Lung (tissue), 12 donors: Measurements from ENCODE around the gene SYNGR2. TPM values are rescaled to one million over a fixed set of nuclear protein-coding genes. Genes with fewer than 3 reads are reported as not detected.

ENCODE experiments used
- ATAC-seq: fragments of 200-7000 bp; cut with Tn5 transposase; one replicate; pipeline ENCODE4 v1.9.1; 2020; ENCODE audit warnings: moderate number of reproducible peaks; ENCODE audit not compliant: insufficient read depth, low FRiP score
- DNase-seq, 3 donors: peaks; one replicate each; pipeline ENCODE4 v3.0.0-alpha.2; 2013 to 2017
- H3K27ac ChIP-seq, 2 donors: one replicate each; pipeline ENCODE4 v1.5.1; 2013; ENCODE audit warnings: mild to moderate bottlenecking in 2 of 2, moderate library complexity in 2 of 2, control low read depth in 1 of 2, inconsistent platforms in 1 of 2, low read depth in 1 of 2, low read length in 1 of 2
- H3K27me3 ChIP-seq, 3 donors: one replicate each; pipeline ENCODE4 v1.5.1; 2013; ENCODE audit warnings: low read length in 2 of 3; ENCODE audit not compliant: control insufficient read depth in 3 of 3, insufficient read depth in 3 of 3
- H3K36me3 ChIP-seq, 4 donors: one replicate each; pipeline ENCODE4 v1.5.1; 2013; ENCODE audit warnings: low read length in 4 of 4, mild to moderate bottlenecking in 1 of 4, moderate library complexity in 1 of 4; ENCODE audit not compliant: control insufficient read depth in 4 of 4, insufficient read depth in 4 of 4
- H3K4me1 ChIP-seq, 5 donors: one replicate each; pipeline ENCODE4 v1.5.1; 2013; ENCODE audit warnings: low read length in 5 of 5, mild to moderate bottlenecking in 2 of 5, moderate library complexity in 1 of 5; ENCODE audit not compliant: control insufficient read depth in 5 of 5, insufficient read depth in 5 of 5
- H3K4me3 ChIP-seq: one replicate; pipeline ENCODE4 v1.5.1; 2013; ENCODE audit warnings: mild to moderate bottlenecking, control low read depth, moderate library complexity
- H3K9ac ChIP-seq, 2 donors: one replicate each; pipeline ENCODE4 v1.5.1; 2013; ENCODE audit warnings: low read length in 2 of 2, control low read depth in 1 of 2; ENCODE audit not compliant: insufficient read depth in 1 of 2
- H3K9me3 ChIP-seq, 4 donors: one replicate each; pipeline ENCODE4 v1.5.1; 2013; ENCODE audit warnings: low read length in 3 of 4, mild to moderate bottlenecking in 1 of 4, moderate library complexity in 1 of 4; ENCODE audit not compliant: control insufficient read depth in 4 of 4, insufficient read depth in 3 of 4
- WGBS, 2 donors: extraction: QIAGEN DNeasy Blood & Tissue Kit; methylation state at CpG; one replicate each; pipeline ENCODE4 v1.1.7; 2013; 5-methylcytosine and 5-hydroxymethylcytosine counted together
- polyA plus RNA-seq, 2 donors: library from polyadenylated mRNA; stranded (reverse); fragments of 200-250 nt; gene quantifications; one replicate each; pipeline ENCODE4 v1.2.1, GENCODE V29; 2013
- total RNA-seq, 2 donors: library from RNA; depleted of rRNA in 1 of 2; stranded (reverse); fragments of >200 nt in 1 of 2; gene quantifications; one replicate each; pipeline ENCODE4 v1.2.1, GENCODE V29; 2014 to 2021
- TF ChIP-seq, protein P1 (sequence below): IDR thresholded peaks from 2 replicates; pipeline ENCODE4 v1.5.1; 2012; ENCODE audit warnings: mild to moderate bottlenecking; ENCODE audit errors: control extremely low read depth, extremely low read depth
- donor health status: control.
- donor health status: control.
- donor health status: Bipolar disorder and iron deficiency.
- donor health status: healthy.
- donor health status: DM: yes; HTN: yes; CAD: no.

Gene SYNGR2
- total and polyA plus RNA-seq, 4 donors = 111 to 212 (median 188) TPM

- Histone ChIP-seq H3K9me3 (no peaks in the 10 kb centered on the region), H3K4me1 (peaks cover 0 to 17% (median 9%) of the 10 kb centered on the region in 5 donors), H3K27ac (no peak overlapping the region), H3K36me3 (peaks cover 0 to 2% (median 0%) of the 10 kb centered on the region in 4 donors), H3K4me3 (no peak overlapping the region), H3K27me3 (peaks cover 0 to 3% (median 0%) of the 10 kb centered on the region in 3 donors), H3K9ac (no peak overlapping the region)
- WGBS, 2 donors = 82 to 86% methylated on average over 9 of the region's 9 CpGs
- TF ChIP-seq, protein P1, sequence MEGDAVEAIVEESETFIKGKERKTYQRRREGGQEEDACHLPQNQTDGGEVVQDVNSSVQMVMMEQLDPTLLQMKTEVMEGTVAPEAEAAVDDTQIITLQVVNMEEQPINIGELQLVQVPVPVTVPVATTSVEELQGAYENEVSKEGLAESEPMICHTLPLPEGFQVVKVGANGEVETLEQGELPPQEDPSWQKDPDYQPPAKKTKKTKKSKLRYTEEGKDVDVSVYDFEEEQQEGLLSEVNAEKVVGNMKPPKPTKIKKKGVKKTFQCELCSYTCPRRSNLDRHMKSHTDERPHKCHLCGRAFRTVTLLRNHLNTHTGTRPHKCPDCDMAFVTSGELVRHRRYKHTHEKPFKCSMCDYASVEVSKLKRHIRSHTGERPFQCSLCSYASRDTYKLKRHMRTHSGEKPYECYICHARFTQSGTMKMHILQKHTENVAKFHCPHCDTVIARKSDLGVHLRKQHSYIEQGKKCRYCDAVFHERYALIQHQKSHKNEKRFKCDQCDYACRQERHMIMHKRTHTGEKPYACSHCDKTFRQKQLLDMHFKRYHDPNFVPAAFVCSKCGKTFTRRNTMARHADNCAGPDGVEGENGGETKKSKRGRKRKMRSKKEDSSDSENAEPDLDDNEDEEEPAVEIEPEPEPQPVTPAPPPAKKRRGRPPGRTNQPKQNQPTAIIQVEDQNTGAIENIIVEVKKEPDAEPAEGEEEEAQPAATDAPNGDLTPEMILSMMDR = no peak
- ATAC-seq (no peak), DNase-seq (no peak)
Observed at GRCh38 chr17:78134899-78135385, 33.4 kb upstream of the SYNGR2 start.

GRCh38 chr17:78135858-78136500, 32.4 kb upstream of the SYNGR2 start:
- Histone ChIP-seq H3K36me3 (peaks cover 0 to 2% (median 0%) of the 10 kb centered on the region in 4 donors), H3K27me3 (peaks cover 0 to 1% (median 0%) of the 10 kb centered on the region in 3 donors), H3K9ac (no peak overlapping the region), H3K27ac (no peak overlapping the region), H3K4me3 (no peak overlapping the region), H3K4me1 (peaks cover 0 to 17% (median 5%) of the 10 kb centered on the region in 5 donors), H3K9me3 (no peaks in the 10 kb centered on the region)
- 82 to 94% methylated on average over 9 of the region's 9 CpGs for WGBS, 2 donors
- DNase-seq = no peak
- no peak for ATAC-seq
- TF ChIP-seq, protein P1 = no peak

- Histone ChIP-seq H3K27me3 (no peaks in the 10 kb centered on the region), H3K36me3 (peaks cover 0 to 2% (median 0%) of the 10 kb centered on the region in 4 donors), H3K9ac (no peak overlapping the region), H3K4me1 (peaks cover 0 to 14% (median 3%) of the 10 kb centered on the region in 5 donors), H3K9me3 (no peaks in the 10 kb centered on the region), H3K27ac (no peak overlapping the region), H3K4me3 (no peak overlapping the region)
- WGBS, 2 donors = 36 to 58% methylated on average over 24 to 26 of the region's 26 CpGs
- ATAC-seq = no peak
- TF ChIP-seq, protein P1 = no peak
- DNase-seq = no peak
Observed at GRCh38 chr17:78137392-78138203, 30.8 kb upstream of the SYNGR2 start.
